ENCODE data around the gene PTCHD1.

PTCHD1 gene

DNA sequence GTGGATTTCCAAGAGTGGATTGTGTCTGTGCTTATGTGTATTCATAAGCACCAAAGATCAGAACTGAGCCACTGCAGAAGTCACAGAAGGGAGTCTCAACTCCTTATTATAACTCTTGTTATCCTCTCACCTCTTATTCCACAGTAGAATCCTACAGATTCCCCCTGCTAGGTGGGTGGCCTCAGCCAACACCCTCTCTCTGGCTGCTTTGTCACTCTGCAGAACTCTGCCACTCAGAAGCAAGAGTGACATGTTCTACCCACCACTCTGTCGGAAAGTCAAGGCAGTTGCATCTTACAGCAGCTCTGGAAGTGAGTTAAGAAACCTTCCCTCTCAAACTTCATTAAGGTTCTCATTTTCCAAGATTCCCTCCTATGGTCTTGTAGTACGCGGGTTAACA lies 41.9 kb downstream of the PTCHD1 start:
- Histone ChIP-seq H3K27me3 (ENCODE audit: insufficient read depth, insufficient read length) (no peaks in the 10 kb centered on the region), H3K36me3 (ENCODE audit: insufficient read depth, insufficient read length, low read length) (no peaks in the 10 kb centered on the region), H3K9ac (ENCODE audit: insufficient read length, low read depth) (no peak overlapping the region), H3K4me1 (ENCODE audit: insufficient read depth, insufficient read length) (peaks cover 3% of the 10 kb centered on the region), H3K9me3 (ENCODE audit: insufficient read depth, low read length) (peaks cover 4% of the 10 kb centered on the region; the same call in 1 of the 2 replicates), H3K4me3 (ENCODE audit: insufficient read length, low read depth) (no peak overlapping the region)
- DNase-seq (ENCODE audit: low read depth, low spot score): no peak
- no peak for TF ChIP-seq ZNF274 (IDR thresholded peaks at IDR 0.05; ENCODE audit: low read depth, low read length)
- no peak for TF ChIP-seq YY1 (IDR thresholded peaks at IDR 0.05; ENCODE audit: insufficient read depth, insufficient read length)
- TF ChIP-seq SUZ12 (IDR thresholded peaks at IDR 0.05; ENCODE audit: extremely low read depth, insufficient read depth, insufficient read length): no peak

- peaks cover 3% of the 10 kb centered on the region for H3K4me1 ChIP-seq (ENCODE audit: insufficient read depth, insufficient read length)
- TF ChIP-seq SUZ12 (IDR thresholded peaks at IDR 0.05; ENCODE audit: extremely low read depth, insufficient read depth, insufficient read length) (no peak), ZNF274 (IDR thresholded peaks at IDR 0.05; ENCODE audit: low read depth, low read length) (no peak), YY1 (IDR thresholded peaks at IDR 0.05; ENCODE audit: insufficient read depth, insufficient read length) (no peak)
- peaks cover 4% of the 10 kb centered on the region; the same call in 1 of the 2 replicates for H3K9me3 ChIP-seq (ENCODE audit: insufficient read depth, low read length)
- H3K36me3 ChIP-seq (ENCODE audit: insufficient read depth, insufficient read length, low read length): no peaks in the 10 kb centered on the region
- DNase-seq (ENCODE audit: low read depth, low spot score): no peak
- no peak overlapping the region for H3K9ac ChIP-seq (ENCODE audit: insufficient read length, low read depth)
- no peak overlapping the region for H3K4me3 ChIP-seq (ENCODE audit: insufficient read length, low read depth)
- H3K27me3 ChIP-seq (ENCODE audit: insufficient read depth, insufficient read length): no peaks in the 10 kb centered on the region
Observed at GRCh38 chrX:23380581-23380980, 45.9 kb downstream of the PTCHD1 start.

DNA sequence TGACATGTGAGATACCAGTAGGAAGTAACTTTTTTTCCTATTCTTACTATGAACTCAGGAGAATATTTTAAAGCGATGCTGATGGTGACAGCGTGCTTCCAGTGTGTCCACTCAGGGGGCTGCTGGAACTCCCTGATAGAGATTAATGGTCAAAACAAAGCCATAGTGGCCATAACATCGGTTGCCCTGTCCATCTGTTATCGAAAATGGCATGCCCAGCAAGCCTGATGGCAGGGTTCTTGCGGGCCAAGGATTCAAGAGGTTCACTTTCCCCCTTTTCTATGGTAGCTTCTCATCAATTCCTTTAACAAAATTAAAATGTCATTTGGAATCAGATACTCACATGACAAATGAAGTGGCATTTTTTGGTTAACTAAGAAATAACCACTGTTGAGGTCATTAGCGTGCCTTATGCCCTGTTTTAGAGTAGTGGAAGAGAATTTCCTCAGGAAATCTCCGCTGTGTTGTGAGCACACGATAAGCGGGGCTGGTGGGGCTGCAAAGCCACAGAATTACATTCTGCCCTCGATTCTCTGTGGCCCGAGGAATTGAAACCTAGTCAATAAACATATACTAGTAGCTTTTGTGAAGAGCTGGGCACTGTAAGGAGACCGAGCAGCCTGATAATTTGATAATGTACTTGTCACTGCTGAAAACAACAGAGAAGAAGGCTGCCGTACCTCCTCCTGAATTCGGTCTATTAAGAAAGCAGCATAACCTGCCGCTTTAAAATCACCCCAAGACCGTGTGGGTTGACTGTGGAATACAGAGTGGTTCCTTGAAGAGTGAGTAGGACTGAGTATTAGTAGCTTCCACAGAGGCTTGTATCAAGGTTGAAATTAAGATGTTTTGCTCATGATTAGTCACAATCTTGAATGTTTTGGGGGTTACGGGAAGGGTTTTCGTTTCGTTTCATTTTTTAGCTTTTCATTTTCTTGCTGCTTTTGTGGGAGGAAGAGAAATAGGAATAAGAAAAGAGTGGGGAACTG lies 46.7 kb downstream of the PTCHD1 start:
- Histone ChIP-seq H3K9me3 (ENCODE audit: insufficient read depth, low read length) (peaks cover 4% of the 10 kb centered on the region; the same call in 1 of the 2 replicates), H3K4me1 (ENCODE audit: insufficient read depth, insufficient read length) (peaks cover 3% of the 10 kb centered on the region), H3K4me3 (ENCODE audit: insufficient read length, low read depth) (no peak overlapping the region), H3K9ac (ENCODE audit: insufficient read length, low read depth) (no peak overlapping the region), H3K27me3 (ENCODE audit: insufficient read depth, insufficient read length) (no peaks in the 10 kb centered on the region), H3K36me3 (ENCODE audit: insufficient read depth, insufficient read length, low read length) (no peaks in the 10 kb centered on the region)
- no peak for TF ChIP-seq YY1 (IDR thresholded peaks at IDR 0.05; ENCODE audit: insufficient read depth, insufficient read length)
- no peak for TF ChIP-seq SUZ12 (IDR thresholded peaks at IDR 0.05; ENCODE audit: extremely low read depth, insufficient read depth, insufficient read length)
- TF ChIP-seq ZNF274 (IDR thresholded peaks at IDR 0.05; ENCODE audit: low read depth, low read length): no peak
- DNase-seq (ENCODE audit: low read depth, low spot score): no peak

DNA sequence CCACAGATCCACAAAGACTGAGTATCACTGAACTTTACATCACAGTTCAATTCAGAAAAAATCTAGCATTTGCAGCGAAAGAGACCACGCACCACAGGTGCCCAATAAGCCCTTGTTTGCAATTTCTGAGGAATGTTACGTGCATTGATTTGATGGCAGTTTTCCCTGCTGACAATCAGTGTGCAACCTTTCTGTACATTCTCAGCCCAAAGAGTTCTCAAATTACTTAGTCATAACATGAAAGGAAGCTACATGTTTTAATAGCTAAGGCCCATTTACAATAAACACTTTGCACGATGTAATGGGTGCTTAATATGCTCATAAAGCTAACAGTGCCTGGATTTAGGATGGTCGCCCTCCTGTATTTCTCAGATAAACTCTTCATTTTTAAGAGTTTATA lies 47.9 kb downstream of the PTCHD1 start:
- Histone ChIP-seq H3K36me3 (ENCODE audit: insufficient read depth, insufficient read length, low read length) (no peaks in the 10 kb centered on the region), H3K27me3 (ENCODE audit: insufficient read depth, insufficient read length) (no peaks in the 10 kb centered on the region), H3K4me3 (ENCODE audit: insufficient read length, low read depth) (no peak overlapping the region), H3K9ac (ENCODE audit: insufficient read length, low read depth) (no peak overlapping the region), H3K4me1 (ENCODE audit: insufficient read depth, insufficient read length) (peaks cover 3% of the 10 kb centered on the region), H3K9me3 (ENCODE audit: insufficient read depth, low read length) (peaks cover 4% of the 10 kb centered on the region; the same call in 1 of the 2 replicates)
- no peak for DNase-seq (ENCODE audit: low read depth, low spot score)
- TF ChIP-seq YY1 (IDR thresholded peaks at IDR 0.05; ENCODE audit: insufficient read depth, insufficient read length): no peak

GRCh38 chrX:23383411-23383810 lies 48.8 kb downstream of the PTCHD1 start:
- Histone ChIP-seq H3K9ac (ENCODE audit: insufficient read length, low read depth) (no peak overlapping the region), H3K4me3 (ENCODE audit: insufficient read length, low read depth) (no peak overlapping the region), H3K9me3 (ENCODE audit: insufficient read depth, low read length) (peaks cover 4% of the 10 kb centered on the region; the same call in 1 of the 2 replicates), H3K4me1 (ENCODE audit: insufficient read depth, insufficient read length) (peaks cover 3% of the 10 kb centered on the region), H3K27me3 (ENCODE audit: insufficient read depth, insufficient read length) (no peaks in the 10 kb centered on the region), H3K36me3 (ENCODE audit: insufficient read depth, insufficient read length, low read length) (no peaks in the 10 kb centered on the region)
- no peak for DNase-seq (ENCODE audit: low read depth, low spot score)
- TF ChIP-seq ZNF274 (IDR thresholded peaks at IDR 0.05; ENCODE audit: low read depth, low read length): no peak
- TF ChIP-seq SUZ12 (IDR thresholded peaks at IDR 0.05; ENCODE audit: extremely low read depth, insufficient read depth, insufficient read length): no peak
- TF ChIP-seq YY1 (IDR thresholded peaks at IDR 0.05; ENCODE audit: insufficient read depth, insufficient read length): no peak

- H3K4me3 ChIP-seq (ENCODE audit: insufficient read length, low read depth): no peak overlapping the region
- no peaks in the 10 kb centered on the region for H3K27me3 ChIP-seq (ENCODE audit: insufficient read depth, insufficient read length)
- TF ChIP-seq SUZ12 (IDR thresholded peaks at IDR 0.05; ENCODE audit: extremely low read depth, insufficient read depth, insufficient read length): no peak
- TF ChIP-seq YY1 (IDR thresholded peaks at IDR 0.05; ENCODE audit: insufficient read depth, insufficient read length): no peak
- no peak for TF ChIP-seq ZNF274 (IDR thresholded peaks at IDR 0.05; ENCODE audit: low read depth, low read length)
- H3K4me1 ChIP-seq (ENCODE audit: insufficient read depth, insufficient read length): no peaks in the 10 kb centered on the region
- H3K9me3 ChIP-seq (ENCODE audit: insufficient read depth, low read length): 0 out of 2 replicates have a peak, but pooled peaks cover 4% of the 10 kb centered on the region
- no peak for DNase-seq (ENCODE audit: low read depth, low spot score)
- no peak overlapping the region for H3K9ac ChIP-seq (ENCODE audit: insufficient read length, low read depth)
- H3K36me3 ChIP-seq (ENCODE audit: insufficient read depth, insufficient read length, low read length): no peaks in the 10 kb centered on the region
Observed at GRCh38 chrX:23385242-23385641, 50.6 kb downstream of the PTCHD1 start.

DNA sequence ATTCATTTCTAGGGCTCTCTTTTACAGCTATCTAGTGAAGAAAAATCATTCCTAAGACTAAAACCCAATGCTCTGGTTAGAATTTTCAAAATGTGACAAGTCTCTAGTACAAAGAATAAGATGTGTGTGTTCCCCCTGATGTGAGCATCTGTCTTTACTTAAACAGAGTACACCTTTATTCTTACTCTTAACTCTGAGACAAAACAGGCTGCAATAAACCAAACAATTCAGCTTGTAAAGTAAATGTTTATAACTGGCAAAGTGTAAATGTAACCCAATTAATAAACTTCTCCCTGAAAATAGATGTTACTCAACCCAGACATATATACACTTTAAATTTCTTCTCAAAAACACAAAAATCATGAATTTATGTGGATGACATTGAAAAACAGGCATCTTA lies 51.6 kb downstream of the PTCHD1 start:
- Histone ChIP-seq H3K36me3 (ENCODE audit: insufficient read depth, insufficient read length, low read length) (no peaks in the 10 kb centered on the region), H3K9me3 (ENCODE audit: insufficient read depth, low read length) (0 out of 2 replicates have a peak, but pooled peaks cover 3% of the 10 kb centered on the region), H3K4me1 (ENCODE audit: insufficient read depth, insufficient read length) (no peaks in the 10 kb centered on the region), H3K9ac (ENCODE audit: insufficient read length, low read depth) (no peak overlapping the region), H3K4me3 (ENCODE audit: insufficient read length, low read depth) (no peak overlapping the region), H3K27me3 (ENCODE audit: insufficient read depth, insufficient read length) (no peaks in the 10 kb centered on the region)
- no peak for TF ChIP-seq ZNF274 (IDR thresholded peaks at IDR 0.05; ENCODE audit: low read depth, low read length)
- DNase-seq (ENCODE audit: low read depth, low spot score): no peak
